H1 (cell line): ENCODE measurements around the gene GPC6.

Experiments
- EZH2 ChIP-seq: fragments of 200-600 bp; sonication (generic); IDR thresholded peaks from 2 replicates; pipeline ENCODE4 v1.7.1; 2012; ENCODE audit warnings: low read depth, mild to moderate bottlenecking, moderate library complexity, low read length, inconsistent platforms; ENCODE audit not compliant: severe bottlenecking
- POLR2A ChIP-seq, 2 experiments: IDR thresholded peaks; 1 replicate in 1 of 2; 2 replicates in 1 of 2; pipeline ENCODE4 v1.6.1; 2011; ENCODE audit warnings: low read depth in 2 of 2, low read length in 2 of 2, mild to moderate bottlenecking in 2 of 2; ENCODE audit errors: control extremely low read depth in 1 of 2
- SIRT6 ChIP-seq: IDR thresholded peaks from one replicate; pipeline ENCODE4 v1.7.1; 2012; ENCODE audit warnings: low read length, inconsistent platforms
- SP4 ChIP-seq: IDR thresholded peaks from 2 replicates; pipeline ENCODE4 v1.6.1; 2012; ENCODE audit warnings: low read length, inconsistent platforms
- SRF ChIP-seq: IDR thresholded peaks from 2 replicates; pipeline ENCODE4 v1.6.1; 2011; ENCODE audit warnings: mild to moderate bottlenecking, low read depth, low read length, moderate library complexity
- TF ChIP-seq, protein P1 (sequence below), 3 experiments: IDR thresholded peaks; 1 replicate in 2 of 3; 2 replicates in 1 of 3; pipeline versions ENCODE4 v1.5.1 to v1.6.1; 2011; ENCODE audit warnings: low read length in 3 of 3, mild to moderate bottlenecking in 3 of 3, inconsistent platforms in 2 of 3, low read depth in 1 of 3, moderate library complexity in 1 of 3; ENCODE audit not compliant: insufficient read depth in 1 of 3; ENCODE audit errors: control extremely low read depth in 1 of 3
- TF ChIP-seq, protein P2 (sequence below): IDR thresholded peaks from 2 replicates; pipeline ENCODE4 v1.6.1; 2012; ENCODE audit warnings: inconsistent platforms

DNA sequence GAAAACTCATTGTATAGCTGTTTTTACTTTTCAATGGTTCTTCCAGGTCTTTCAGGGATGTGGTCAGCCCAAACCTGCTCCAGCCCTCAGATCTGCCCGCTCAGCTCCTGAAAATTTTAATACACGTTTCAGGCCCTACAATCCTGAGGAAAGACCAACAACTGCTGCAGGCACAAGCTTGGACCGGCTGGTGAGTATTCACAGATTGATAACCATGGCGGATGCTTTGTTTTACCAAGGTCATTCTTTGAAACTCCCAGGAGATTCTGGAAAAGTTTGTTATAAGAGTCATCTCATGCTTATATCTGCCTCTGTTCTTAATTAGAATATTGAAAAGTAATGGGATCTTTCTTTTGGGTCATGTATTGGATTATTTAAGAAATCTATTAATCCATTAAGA is 1079.3 kb downstream of the GPC6 start:
- no peak for TF ChIP-seq SRF
- TF ChIP-seq, protein P1, sequence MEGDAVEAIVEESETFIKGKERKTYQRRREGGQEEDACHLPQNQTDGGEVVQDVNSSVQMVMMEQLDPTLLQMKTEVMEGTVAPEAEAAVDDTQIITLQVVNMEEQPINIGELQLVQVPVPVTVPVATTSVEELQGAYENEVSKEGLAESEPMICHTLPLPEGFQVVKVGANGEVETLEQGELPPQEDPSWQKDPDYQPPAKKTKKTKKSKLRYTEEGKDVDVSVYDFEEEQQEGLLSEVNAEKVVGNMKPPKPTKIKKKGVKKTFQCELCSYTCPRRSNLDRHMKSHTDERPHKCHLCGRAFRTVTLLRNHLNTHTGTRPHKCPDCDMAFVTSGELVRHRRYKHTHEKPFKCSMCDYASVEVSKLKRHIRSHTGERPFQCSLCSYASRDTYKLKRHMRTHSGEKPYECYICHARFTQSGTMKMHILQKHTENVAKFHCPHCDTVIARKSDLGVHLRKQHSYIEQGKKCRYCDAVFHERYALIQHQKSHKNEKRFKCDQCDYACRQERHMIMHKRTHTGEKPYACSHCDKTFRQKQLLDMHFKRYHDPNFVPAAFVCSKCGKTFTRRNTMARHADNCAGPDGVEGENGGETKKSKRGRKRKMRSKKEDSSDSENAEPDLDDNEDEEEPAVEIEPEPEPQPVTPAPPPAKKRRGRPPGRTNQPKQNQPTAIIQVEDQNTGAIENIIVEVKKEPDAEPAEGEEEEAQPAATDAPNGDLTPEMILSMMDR (IDR thresholded peaks at IDR 0.05; ENCODE audit: control extremely low read depth in 1 of 3, insufficient read depth in 1 of 3, low read depth in 1 of 3, low read length in 3 of 3) = no peak
- TF ChIP-seq, protein P2, sequence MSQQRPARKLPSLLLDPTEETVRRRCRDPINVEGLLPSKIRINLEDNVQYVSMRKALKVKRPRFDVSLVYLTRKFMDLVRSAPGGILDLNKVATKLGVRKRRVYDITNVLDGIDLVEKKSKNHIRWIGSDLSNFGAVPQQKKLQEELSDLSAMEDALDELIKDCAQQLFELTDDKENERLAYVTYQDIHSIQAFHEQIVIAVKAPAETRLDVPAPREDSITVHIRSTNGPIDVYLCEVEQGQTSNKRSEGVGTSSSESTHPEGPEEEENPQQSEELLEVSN = no peak
- TF ChIP-seq SP4 = no peak
- TF ChIP-seq SIRT6 = no peak
- TF ChIP-seq EZH2 = no peak
- no peak for TF ChIP-seq POLR2A (IDR thresholded peaks at IDR 0.05; ENCODE audit: control extremely low read depth in 1 of 2, low read depth in 2 of 2, low read length in 2 of 2)
